Fibroblast of pulmonary artery (primary cell): ENCODE measurements around the gene IZUMO1.

Experiments
- DNase-seq: peaks from one replicate; pipeline ENCODE4 v3.0.0-alpha.2; 2010; ENCODE audit warnings: low read depth
- H3K4me3 ChIP-seq: replicated peaks from 2 replicates; pipeline ENCODE4 v1.5.1; 2011; ENCODE audit warnings: low read depth, mild to moderate bottlenecking, control low read depth, low read length, moderate library complexity
- CTCF ChIP-seq: IDR thresholded peaks from 2 replicates; pipeline ENCODE4 v1.5.1; 2011; ENCODE audit warnings: mild to moderate bottlenecking, control low read depth, low read length, inconsistent platforms; ENCODE audit errors: missing control alignments

Gene IZUMO1

GRCh38 chr19:48711106-48711662 lies 35.5 kb downstream of the IZUMO1 start:
- TF ChIP-seq CTCF: no peak
- no peak overlapping the region for H3K4me3 ChIP-seq
- DNase-seq: no peak

GRCh38 chr19:48708471-48708870 lies 38.2 kb downstream of the IZUMO1 start:
- no peak for TF ChIP-seq CTCF
- H3K4me3 ChIP-seq: no peak overlapping the region
- DNase-seq: no peak

GRCh38 chr19:48705431-48705830 lies 41.3 kb downstream of the IZUMO1 start:
- no peak for TF ChIP-seq CTCF
- no peak for DNase-seq
- H3K4me3 ChIP-seq: no peak overlapping the region

- no peak for TF ChIP-seq CTCF
- no peak overlapping the region for H3K4me3 ChIP-seq
- no peak for DNase-seq
These were observed 43.4 kb downstream of the IZUMO1 start for GRCh38 chr19:48703316-48703715.

- no peak for DNase-seq
- no peak overlapping the region for H3K4me3 ChIP-seq
- no peak for TF ChIP-seq CTCF
These were observed 44.0 kb downstream of the IZUMO1 start for GRCh38 chr19:48702701-48703100.

GRCh38 chr19:48698046-48698445 lies 48.7 kb downstream of the IZUMO1 start:
- peak; percentile 79 for DNase-seq
- no peak overlapping the region for H3K4me3 ChIP-seq
- TF ChIP-seq CTCF: no peak

- peak overlapping the region; percentile 5 for H3K4me3 ChIP-seq
- TF ChIP-seq CTCF: no peak
- no peak for DNase-seq
These were observed 50.2 kb downstream of the IZUMO1 start for GRCh38 chr19:48696353-48697010.
